ENCODE results near the gene VOPP1.
A peak's percentile ranks its signal among the peaks of the same experiment; 100 is the strongest.

VOPP1 gene

GRCh38 chr7:55468495-55468894 is 103.8 kb downstream of the VOPP1 start:
- no peak for DNase-seq (ENCODE audit: low spot score)

GRCh38 chr7:55467047-55467593 is 105.2 kb downstream of the VOPP1 start:
- DNase-seq (ENCODE audit: low spot score): no peak

GRCh38 chr7:55465691-55466090 is 106.6 kb downstream of the VOPP1 start:
- DNase-seq (ENCODE audit: low spot score): no peak

GRCh38 chr7:55464422-55464821 is 107.9 kb downstream of the VOPP1 start:
- DNase-seq (ENCODE audit: low spot score): no peak

GRCh38 chr7:55463686-55464262 is 108.5 kb downstream of the VOPP1 start:
- no peak for DNase-seq (ENCODE audit: low spot score)

- DNase-seq (ENCODE audit: low spot score): no peak
Measured at GRCh38 chr7:55458351-55458750, 114.0 kb downstream of the VOPP1 start.

GRCh38 chr7:55457801-55458200 is 114.5 kb downstream of the VOPP1 start:
- DNase-seq (ENCODE audit: low spot score): no peak

GRCh38 chr7:55452971-55453370 is 119.3 kb downstream of the VOPP1 start:
- DNase-seq (ENCODE audit: low spot score): no peak

GRCh38 chr7:55449992-55450535 is 122.2 kb downstream of the VOPP1 start:
- DNase-seq (ENCODE audit: low spot score): no peak

- DNase-seq (ENCODE audit: low spot score): no peak
Measured at GRCh38 chr7:55449205-55449991, 122.9 kb downstream of the VOPP1 start.

GRCh38 chr7:55448526-55448925 is 123.8 kb downstream of the VOPP1 start:
- no peak for DNase-seq (ENCODE audit: low spot score)

GRCh38 chr7:55444786-55445185 is 127.5 kb downstream of the VOPP1 start:
- no peak for DNase-seq (ENCODE audit: low spot score)

GRCh38 chr7:55441774-55442522 is 130.4 kb downstream of the VOPP1 start:
- DNase-seq (ENCODE audit: low spot score): no peak

GRCh38 chr7:55441002-55441401 is 131.3 kb downstream of the VOPP1 start:
- no peak for DNase-seq (ENCODE audit: low spot score)

- no peak for DNase-seq (ENCODE audit: low spot score)
Measured at GRCh38 chr7:55440040-55440690, 132.1 kb downstream of the VOPP1 start.

- no peak for DNase-seq (ENCODE audit: low spot score)
Measured at GRCh38 chr7:55439627-55440026, 132.7 kb downstream of the VOPP1 start.

- DNase-seq (ENCODE audit: low spot score): peak; percentile 26
Measured at GRCh38 chr7:55438757-55439525, 133.4 kb downstream of the VOPP1 start.

GRCh38 chr7:55438085-55438756 is 134.1 kb downstream of the VOPP1 start:
- DNase-seq (ENCODE audit: low spot score): peak; percentile 12

GRCh38 chr7:55437375-55437774 is 134.9 kb downstream of the VOPP1 start:
- no peak for DNase-seq (ENCODE audit: low spot score)

GRCh38 chr7:55436457-55436856 is 135.8 kb downstream of the VOPP1 start:
- no peak for DNase-seq (ENCODE audit: low spot score)

- DNase-seq (ENCODE audit: low spot score): no peak
Measured at GRCh38 chr7:55435466-55435865, 136.8 kb downstream of the VOPP1 start.
